Measurements from ENCODE around the gene PRDM10. TPM values are rescaled to one million over a fixed set of nuclear protein-coding genes. Genes with fewer than 3 reads are reported as not detected.

PRDM10 gene
- total RNA-seq, 1 experiment from 2014 or later, result 18.1 TPM

GRCh38 chr11:129978447-129978846 is 24.2 kb downstream of the PRDM10 start:
- no peak for DNase-seq (ENCODE audit: low spot score)
- TF ChIP-seq, protein P1, sequence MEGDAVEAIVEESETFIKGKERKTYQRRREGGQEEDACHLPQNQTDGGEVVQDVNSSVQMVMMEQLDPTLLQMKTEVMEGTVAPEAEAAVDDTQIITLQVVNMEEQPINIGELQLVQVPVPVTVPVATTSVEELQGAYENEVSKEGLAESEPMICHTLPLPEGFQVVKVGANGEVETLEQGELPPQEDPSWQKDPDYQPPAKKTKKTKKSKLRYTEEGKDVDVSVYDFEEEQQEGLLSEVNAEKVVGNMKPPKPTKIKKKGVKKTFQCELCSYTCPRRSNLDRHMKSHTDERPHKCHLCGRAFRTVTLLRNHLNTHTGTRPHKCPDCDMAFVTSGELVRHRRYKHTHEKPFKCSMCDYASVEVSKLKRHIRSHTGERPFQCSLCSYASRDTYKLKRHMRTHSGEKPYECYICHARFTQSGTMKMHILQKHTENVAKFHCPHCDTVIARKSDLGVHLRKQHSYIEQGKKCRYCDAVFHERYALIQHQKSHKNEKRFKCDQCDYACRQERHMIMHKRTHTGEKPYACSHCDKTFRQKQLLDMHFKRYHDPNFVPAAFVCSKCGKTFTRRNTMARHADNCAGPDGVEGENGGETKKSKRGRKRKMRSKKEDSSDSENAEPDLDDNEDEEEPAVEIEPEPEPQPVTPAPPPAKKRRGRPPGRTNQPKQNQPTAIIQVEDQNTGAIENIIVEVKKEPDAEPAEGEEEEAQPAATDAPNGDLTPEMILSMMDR (conservative IDR thresholded peaks at IDR 0.05; ENCODE audit: low read depth, low read length), result no peak
- no peak for TF ChIP-seq EZH2 (IDR thresholded peaks at IDR 0.05; ENCODE audit: borderline replicate concordance, low read depth, low read length, poor library complexity, severe bottlenecking)
- BruUV-seq (replicated peaks), result no TSS peak
- intact Hi-C loops (cut with micrococcal nuclease; ENCODE audit: unreplicated experiment), result no loop called here
- CTCF ChIA-PET, result interaction anchor here (0.7 kb wide), 1 partner anchor 54 kb away, joined by 3 read pairs; no protein-coding TSS in a partner anchor
- POLR2A ChIA-PET (ENCODE audit: low non-redundant PET), result interaction anchor here (0.6 kb wide), 1 partner anchor 173 kb away, joined by 5 read pairs; no protein-coding TSS in a partner anchor
- Histone ChIP-seq H3K4me3 (ENCODE audit: low read depth, low read length, poor library complexity, severe bottlenecking) (no peak overlapping the region), H3K9me3 (ENCODE audit: low read depth, low read length, poor library complexity, severe bottlenecking) (no peaks in the 10 kb centered on the region), H3K4me1 (ENCODE audit: insufficient read depth, low read length, poor library complexity, severe bottlenecking) (no peaks in the 10 kb centered on the region), H3K27ac (ENCODE audit: low read depth, low read length, poor library complexity, severe bottlenecking) (no peak overlapping the region), H3K27me3 (replicated peaks; ENCODE audit: insufficient read depth, low read depth, low read length, poor library complexity) (no peaks in the 10 kb centered on the region), H3K36me3 (ENCODE audit: insufficient read depth, low read length, poor library complexity, severe bottlenecking) (no peaks in the 10 kb centered on the region)

GRCh38 chr11:129976328-129976727 is 26.3 kb downstream of the PRDM10 start:
- H3K27me3 ChIP-seq (replicated peaks; ENCODE audit: insufficient read depth, low read depth, low read length, poor library complexity), result no peaks in the 10 kb centered on the region
- no peaks in the 10 kb centered on the region for H3K36me3 ChIP-seq (ENCODE audit: insufficient read depth, low read length, poor library complexity, severe bottlenecking)
- no peak overlapping the region for H3K4me3 ChIP-seq (ENCODE audit: low read depth, low read length, poor library complexity, severe bottlenecking)
- no peak for TF ChIP-seq EZH2 (IDR thresholded peaks at IDR 0.05; ENCODE audit: borderline replicate concordance, low read depth, low read length, poor library complexity, severe bottlenecking)
- TF ChIP-seq, protein P1 (conservative IDR thresholded peaks at IDR 0.05; ENCODE audit: low read depth, low read length), result no peak
- no peak overlapping the region for H3K27ac ChIP-seq (ENCODE audit: low read depth, low read length, poor library complexity, severe bottlenecking)
- ChIA-PET CTCF (no interaction called here), POLR2A (ENCODE audit: low non-redundant PET) (no interaction called here)
- BruUV-seq (replicated peaks), result no TSS peak
- no peaks in the 10 kb centered on the region for H3K9me3 ChIP-seq (ENCODE audit: low read depth, low read length, poor library complexity, severe bottlenecking)
- DNase-seq (ENCODE audit: low spot score), result no peak
- intact Hi-C loops (cut with micrococcal nuclease; ENCODE audit: unreplicated experiment), result no loop called here
- H3K4me1 ChIP-seq (ENCODE audit: insufficient read depth, low read length, poor library complexity, severe bottlenecking), result no peaks in the 10 kb centered on the region

- no peak for DNase-seq (ENCODE audit: low spot score)
- ChIA-PET POLR2A (ENCODE audit: low non-redundant PET) (no interaction called here), CTCF (no interaction called here)
- H3K4me3 ChIP-seq (ENCODE audit: low read depth, low read length, poor library complexity, severe bottlenecking), result no peak overlapping the region
- no TSS peak for BruUV-seq (replicated peaks)
- H3K36me3 ChIP-seq (ENCODE audit: insufficient read depth, low read length, poor library complexity, severe bottlenecking), result no peaks in the 10 kb centered on the region
- TF ChIP-seq EZH2 (IDR thresholded peaks at IDR 0.05; ENCODE audit: borderline replicate concordance, low read depth, low read length, poor library complexity, severe bottlenecking), result no peak
- TF ChIP-seq, protein P1 (conservative IDR thresholded peaks at IDR 0.05; ENCODE audit: low read depth, low read length), result no peak
- no peaks in the 10 kb centered on the region for H3K4me1 ChIP-seq (ENCODE audit: insufficient read depth, low read length, poor library complexity, severe bottlenecking)
- H3K27me3 ChIP-seq (replicated peaks; ENCODE audit: insufficient read depth, low read depth, low read length, poor library complexity), result no peaks in the 10 kb centered on the region
- intact Hi-C loops (cut with micrococcal nuclease; ENCODE audit: unreplicated experiment), result no loop called here
- no peaks in the 10 kb centered on the region for H3K9me3 ChIP-seq (ENCODE audit: low read depth, low read length, poor library complexity, severe bottlenecking)
- H3K27ac ChIP-seq (ENCODE audit: low read depth, low read length, poor library complexity, severe bottlenecking), result no peak overlapping the region
Observed at GRCh38 chr11:129975543-129975942, 27.1 kb downstream of the PRDM10 start.

Data from A673 (cell line).